ENCODE data around the gene TLR9.
A peak's percentile ranks its signal among the peaks of the same experiment; 100 is the strongest.
"Not testable (repeated sequence)": the region's sequence is repeated elsewhere in the genome, so short reads cannot be mapped to it uniquely, and the experiment has no call there.

Gene TLR9

DNA sequence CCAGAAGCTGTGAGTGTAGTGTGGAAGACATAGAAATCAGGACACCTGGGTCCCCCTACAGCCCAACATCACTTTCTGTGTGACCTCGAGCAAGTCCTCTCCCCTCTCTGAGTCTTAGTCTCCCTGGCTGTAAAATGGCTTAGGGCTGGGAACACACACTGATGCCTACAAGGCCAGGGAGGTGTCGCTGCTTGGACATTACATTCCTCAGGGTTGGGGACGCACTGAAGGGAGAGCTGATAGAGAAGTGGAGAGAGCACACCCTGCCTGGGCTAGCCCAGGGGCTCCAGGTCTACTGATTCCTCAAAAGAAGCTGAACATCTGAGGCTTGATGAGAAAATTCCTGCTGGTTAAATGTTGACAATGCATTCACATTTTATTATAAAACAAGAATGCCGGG lies 33.8 kb downstream of the TLR9 start:
- no peak for DNase-seq

GRCh38 chr3:52190294-52191074 lies 35.0 kb downstream of the TLR9 start:
- DNase-seq, result no peak

GRCh38 chr3:52188556-52188955 lies 36.9 kb downstream of the TLR9 start:
- no peak for DNase-seq

DNA sequence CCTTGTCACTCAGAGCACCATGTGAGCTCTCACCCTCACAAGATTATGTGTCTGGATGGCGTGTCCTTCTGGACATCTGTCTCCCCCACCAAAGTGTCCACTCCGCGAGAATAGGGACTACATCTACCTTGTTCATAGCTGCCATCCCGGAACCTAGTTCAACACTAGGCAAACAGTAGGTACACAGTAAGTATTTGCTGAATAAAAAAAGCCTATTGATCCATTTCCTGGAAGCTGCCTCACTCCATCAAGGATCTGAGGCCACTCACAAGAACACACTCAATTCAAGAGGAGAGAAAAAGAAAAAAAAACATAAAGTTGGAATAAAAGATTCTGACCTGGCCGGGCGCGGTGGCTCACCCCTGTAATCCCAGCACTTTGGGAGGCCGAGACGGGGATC lies 38.7 kb downstream of the TLR9 start:
- DNase-seq, result no peak

- no peak for DNase-seq
These were observed 39.6 kb downstream of the TLR9 start for GRCh38 chr3:52185837-52186236.

DNA sequence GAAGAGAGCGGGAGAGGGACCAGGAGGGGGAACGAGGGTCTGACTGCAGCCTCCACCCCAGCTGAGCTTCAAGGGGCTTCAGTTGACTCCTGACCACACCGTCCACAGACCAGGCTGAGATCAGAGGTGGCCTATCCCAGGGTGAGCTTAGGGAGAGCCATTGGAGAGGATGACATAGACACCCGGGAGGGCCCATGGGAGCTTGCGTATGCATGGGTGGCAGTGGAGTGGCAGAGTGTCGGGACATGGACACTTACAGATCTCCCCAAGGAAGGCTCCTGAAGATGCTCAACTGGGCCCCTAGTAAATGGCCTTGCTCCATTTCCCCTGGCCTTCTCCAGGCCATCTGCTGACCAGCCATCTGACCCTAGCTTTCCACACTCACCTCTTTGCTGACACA lies 40.1 kb downstream of the TLR9 start:
- DNase-seq, result no peak

- no peak for DNase-seq
These were observed 40.8 kb downstream of the TLR9 start for GRCh38 chr3:52184690-52185089.

DNA sequence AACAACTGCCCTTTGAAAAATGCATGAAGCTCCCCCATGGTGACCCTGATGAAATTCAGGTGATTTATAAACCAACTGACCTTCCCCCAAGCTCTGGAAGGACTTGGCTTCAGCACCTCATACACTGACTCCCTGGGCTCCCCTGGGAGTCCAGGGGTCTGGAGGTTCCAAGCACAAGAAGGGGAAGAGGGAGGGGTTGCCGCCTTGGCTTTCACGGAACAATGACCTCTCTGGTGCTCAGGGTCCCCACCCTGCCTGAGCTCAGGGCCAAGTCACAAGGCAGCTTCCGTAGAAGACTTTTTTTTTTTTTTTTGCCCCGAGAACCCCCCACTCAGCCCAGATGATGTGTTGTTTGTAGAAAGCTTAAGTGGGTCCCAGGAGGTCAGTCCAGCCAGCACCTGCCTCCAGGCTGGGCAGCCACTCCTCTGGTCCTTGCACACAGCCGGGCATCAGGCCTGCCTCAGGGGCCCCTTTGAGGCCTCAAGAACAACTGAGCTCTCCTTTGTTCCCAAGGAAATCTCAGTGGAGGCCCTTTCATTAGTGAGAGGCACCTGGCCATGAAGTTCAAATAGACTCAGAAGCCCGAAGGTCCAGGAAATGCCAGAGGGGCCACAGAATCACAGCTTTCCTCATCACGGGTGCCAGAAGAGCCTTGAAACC lies 41.5 kb downstream of the TLR9 start:
- no peak for DNase-seq

DNA sequence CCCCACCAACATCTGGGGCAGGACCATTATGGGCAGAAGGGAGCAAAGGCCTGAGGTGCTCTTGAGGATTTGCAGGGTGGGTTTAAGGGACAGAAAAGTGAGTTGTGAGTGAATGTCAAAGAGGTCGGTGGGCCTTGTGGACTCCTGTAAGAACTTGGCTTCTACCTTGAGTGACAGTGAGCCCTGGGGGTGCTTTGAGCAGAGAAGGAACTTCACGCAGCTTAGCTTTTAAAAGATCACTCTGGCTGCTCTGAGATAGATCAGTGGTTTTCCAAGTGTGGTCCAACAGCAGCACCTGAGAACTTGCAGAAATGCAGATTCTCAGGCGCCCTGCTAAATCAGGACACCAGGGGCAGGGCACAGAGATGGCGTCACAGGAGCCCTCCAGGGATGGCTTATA lies 42.8 kb downstream of the TLR9 start:
- no peak for DNase-seq

DNA sequence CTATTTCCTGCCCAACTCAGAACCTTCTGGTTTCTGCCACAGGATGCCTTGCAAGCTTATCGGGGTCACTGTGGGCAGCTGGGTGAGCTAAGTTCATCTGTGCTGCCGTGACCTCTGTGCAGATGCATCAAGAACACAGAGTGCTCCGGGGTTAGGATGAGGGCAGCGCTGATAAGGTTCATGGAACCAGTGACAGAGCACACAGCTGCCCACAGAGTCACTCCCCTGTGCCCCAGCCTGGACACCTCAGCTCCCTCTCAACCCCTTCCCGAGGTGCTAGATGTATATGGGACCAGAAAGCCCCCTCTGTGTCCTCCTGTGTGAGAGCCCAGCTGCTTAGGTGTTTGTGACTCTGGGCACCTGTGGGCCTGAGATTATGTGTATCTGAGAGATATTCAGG lies 43.2 kb downstream of the TLR9 start:
- DNase-seq, result no peak

GRCh38 chr3:52181543-52181942 lies 43.9 kb downstream of the TLR9 start:
- DNase-seq, result no peak

- no peak for DNase-seq
These were observed 46.9 kb downstream of the TLR9 start for GRCh38 chr3:52178537-52178936.

- DNase-seq, result not testable (repeated sequence)
These were observed 47.3 kb downstream of the TLR9 start for GRCh38 chr3:52178126-52178525.

- DNase-seq, result no peak
These were observed 47.8 kb downstream of the TLR9 start for GRCh38 chr3:52177701-52178042.

GRCh38 chr3:52176951-52177700 lies 48.3 kb downstream of the TLR9 start:
- DNase-seq, result peak in 1 of 2 experiments; percentile 18

DNA sequence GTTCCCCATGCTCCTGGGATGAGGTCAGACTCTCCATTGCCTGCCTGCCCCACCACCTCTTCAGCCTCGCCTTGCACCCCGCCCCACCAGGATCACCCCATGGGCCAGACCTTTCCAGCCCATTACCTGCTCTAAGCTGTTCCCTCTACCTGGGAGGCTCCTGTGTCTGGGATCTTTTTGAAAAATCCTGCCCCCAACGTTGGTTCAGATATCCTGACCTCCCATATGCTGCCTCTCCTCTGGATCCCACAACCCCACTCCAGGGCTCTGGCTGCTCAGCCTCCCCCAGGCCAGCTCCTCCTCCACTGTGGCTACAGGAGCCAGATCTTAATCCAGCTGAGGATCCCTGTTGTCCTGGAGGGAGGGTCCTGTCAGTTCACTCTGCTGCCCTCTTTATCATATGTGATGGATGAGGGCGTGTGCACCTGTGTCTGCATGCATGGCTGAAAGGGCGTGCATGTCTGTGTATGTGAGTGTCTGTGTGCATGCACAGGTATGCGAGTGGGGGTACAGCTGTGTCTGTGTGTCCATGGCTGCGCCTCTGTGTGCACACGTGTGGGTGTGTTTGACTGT lies 49.2 kb downstream of the TLR9 start:
- no peak for DNase-seq

DNA sequence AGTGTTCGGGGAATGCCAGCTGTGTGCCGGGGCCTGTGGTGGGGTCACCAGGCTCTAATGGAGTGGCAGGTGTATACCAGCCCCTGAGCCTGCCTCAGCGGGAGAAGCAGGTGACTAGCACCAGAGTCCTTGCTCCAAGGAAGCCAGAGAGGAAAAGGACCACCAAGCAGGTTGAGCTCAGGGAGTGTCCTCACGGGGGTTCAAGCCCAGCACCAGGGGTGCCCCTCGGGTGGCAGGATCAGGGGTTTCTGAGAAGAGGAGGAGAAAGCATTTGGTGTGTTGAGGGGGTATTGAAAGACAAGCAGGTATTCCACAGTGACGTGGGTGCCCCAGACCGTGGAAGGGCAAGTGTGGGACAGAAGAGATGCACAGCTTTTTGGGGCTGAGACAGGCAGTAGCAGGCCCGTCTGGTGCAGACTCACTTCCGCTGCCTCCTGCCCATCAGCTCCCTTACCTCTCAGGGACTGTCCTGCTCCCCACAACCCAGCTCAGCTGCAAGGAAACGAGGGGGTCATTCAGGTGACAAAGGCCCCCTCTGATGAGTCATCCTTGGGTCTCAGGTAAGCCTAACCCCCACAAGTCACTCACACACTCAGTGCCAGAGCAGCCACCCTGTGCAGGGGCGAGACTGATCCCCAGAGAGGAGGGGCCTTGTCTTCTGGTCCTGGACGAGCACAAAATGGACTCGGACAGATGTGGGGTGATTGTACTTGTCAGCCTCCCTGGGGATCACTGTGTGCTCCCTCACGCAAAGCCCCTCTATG lies 49.8 kb downstream of the TLR9 start:
- DNase-seq, result no peak

DNA sequence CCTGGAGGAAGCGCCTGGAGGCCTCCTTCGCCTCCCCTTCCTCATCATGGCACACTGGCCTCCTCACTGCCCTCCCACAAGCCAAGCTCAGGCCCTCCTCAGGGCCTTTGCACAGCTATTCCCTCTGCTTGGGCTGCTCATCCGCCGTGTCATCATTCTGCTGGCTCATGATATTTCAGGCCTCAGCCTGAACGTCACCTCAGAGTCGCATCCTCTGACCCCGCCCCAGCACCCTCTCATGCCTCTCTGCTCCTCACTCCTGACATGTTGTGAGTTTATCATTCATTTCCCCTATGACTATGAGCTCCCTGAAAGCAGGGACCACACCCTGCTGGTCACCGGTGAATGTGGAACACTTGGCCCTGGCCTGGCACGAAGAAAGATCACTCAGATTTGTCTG lies 50.5 kb downstream of the TLR9 start:
- DNase-seq, result no peak

GRCh38 chr3:52173101-52173500 lies 52.3 kb downstream of the TLR9 start:
- DNase-seq, result no peak

- DNase-seq, result no peak
These were observed 53.1 kb downstream of the TLR9 start for GRCh38 chr3:52172262-52172757.

- no peak for DNase-seq
These were observed 53.8 kb downstream of the TLR9 start for GRCh38 chr3:52171514-52172261.

Data from NCI-H2081 (cell line).